Stimulated activated naive CD8-positive, alpha-beta T cell treated with anti-CD3 and anti-CD28 coated beads, Interleukin-15, amount 100 ng/mL, for 72 hours (primary cell): Measurements from ENCODE around the gene RPL27A.

Source experiments
- ATAC-seq: fragments of 150-1000 bp; cut with Tn5 transposase; 2 replicates; pipeline ENCODE4 v1.10.0; 2021; ENCODE audit warnings: mild to moderate bottlenecking, moderate library complexity
- DNase-seq, 2 donors: peaks; one replicate each; pipeline ENCODE4 v3.0.0; 2021 to 2022
- H3K27ac Mint-ChIP-seq, 2 donors: one replicate each; pipeline ENCODE4 v1.8.0; 2022; ENCODE audit warnings: mild to moderate bottlenecking in 2 of 2, mixed read lengths in 2 of 2, moderate library complexity in 2 of 2
- H3K27me3 Mint-ChIP-seq: one replicate; pipeline ENCODE4 v1.8.0; 2022; ENCODE audit warnings: mixed read lengths
- H3K4me1 Mint-ChIP-seq: one replicate; pipeline ENCODE4 v1.8.0; 2022; ENCODE audit warnings: mild to moderate bottlenecking, mixed read lengths
- H3K4me3 Mint-ChIP-seq, 2 donors: one replicate each; pipeline ENCODE4 v1.8.0; 2022; ENCODE audit warnings: mild to moderate bottlenecking in 2 of 2, mixed read lengths in 2 of 2, moderate library complexity in 1 of 2
- H3K9me3 Mint-ChIP-seq, 2 donors: one replicate each; pipeline ENCODE4 v1.8.0; 2022; ENCODE audit warnings: mixed read lengths in 2 of 2

The RPL27A gene

DNA sequence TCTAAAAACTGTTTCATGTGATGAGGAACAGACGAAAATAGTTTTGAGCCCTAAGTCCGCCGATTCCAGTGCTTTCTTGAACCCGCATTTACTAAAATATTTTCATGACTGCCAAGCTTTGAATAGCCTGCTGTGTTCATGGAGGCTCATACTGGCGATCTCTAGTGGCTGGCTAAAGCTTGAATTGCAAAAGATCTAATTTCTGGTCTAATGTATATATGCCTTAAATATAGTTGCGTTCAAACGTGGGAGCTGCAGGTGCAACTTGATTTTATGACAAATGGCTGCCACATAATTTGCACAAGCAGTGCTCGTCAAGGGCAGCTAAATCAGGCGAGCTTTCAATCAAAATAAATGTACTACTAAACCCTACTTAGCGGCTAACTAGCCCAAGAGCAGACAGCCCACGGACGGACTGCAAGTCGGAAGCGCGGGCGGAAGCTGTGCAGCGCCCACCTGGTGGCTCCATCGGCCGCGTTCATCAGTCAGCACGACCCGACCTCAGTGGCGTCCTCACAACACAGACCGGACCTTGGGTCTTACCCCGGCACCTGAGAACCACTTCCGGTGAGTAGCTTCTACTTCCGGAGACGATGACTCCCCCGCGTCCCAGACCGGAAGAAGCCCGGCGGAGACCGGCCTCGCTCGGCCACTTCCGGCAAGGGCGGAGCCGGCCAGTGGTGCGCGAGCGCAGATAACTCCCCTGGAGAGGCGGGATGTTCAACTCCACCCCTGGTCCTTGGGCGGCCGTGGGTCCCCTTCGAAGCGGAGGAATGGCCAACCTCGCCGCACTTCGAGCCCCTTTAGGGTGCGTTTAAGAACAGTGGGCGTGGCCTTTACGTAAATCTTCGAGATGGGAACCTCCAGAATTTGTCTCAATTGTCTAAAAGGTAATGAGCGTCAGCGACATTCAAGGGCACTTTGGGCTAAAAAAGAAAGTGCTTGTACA lies 6.1 kb downstream of the RPL27A start:
- ATAC-seq (peak; percentile 96), DNase-seq (peak; percentile 82 to 91)
- peaks cover 67% of the 10 kb centered on the region for H3K4me1 Mint-ChIP-seq
- H3K9me3 Mint-ChIP-seq: no peaks in the 10 kb centered on the region
- H3K27ac Mint-ChIP-seq: peak overlapping the region; percentile 94 to 99
- peak overlapping the region; percentile 93 to 97 for H3K4me3 Mint-ChIP-seq
- no peaks in the 10 kb centered on the region for H3K27me3 Mint-ChIP-seq

DNA sequence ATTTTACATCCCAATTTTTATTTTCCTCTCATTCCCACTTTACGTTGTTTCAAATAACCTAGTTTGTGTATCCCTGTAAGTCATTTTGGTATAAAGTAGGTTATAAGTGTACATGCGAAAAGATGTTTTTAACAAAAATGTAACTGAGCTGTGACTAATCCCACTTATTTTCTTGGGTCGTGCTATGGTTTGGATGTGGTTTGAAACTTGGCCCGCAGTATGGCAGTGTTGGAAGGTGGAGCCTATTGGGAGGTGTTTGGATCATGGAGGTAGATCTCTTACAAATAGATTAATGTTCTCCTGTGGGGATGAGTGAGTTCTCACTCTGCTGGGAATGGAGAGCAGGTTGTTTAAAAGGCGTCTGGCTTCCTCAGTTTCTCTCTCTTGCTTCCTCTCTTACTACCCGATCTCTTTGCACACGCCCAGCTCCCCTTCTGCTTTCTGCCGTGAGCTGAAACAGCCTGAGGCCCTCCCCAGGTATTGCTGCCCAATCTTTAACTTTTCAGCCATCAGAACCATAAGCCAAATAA lies 7.2 kb downstream of the RPL27A start:
- ATAC-seq (no peak), DNase-seq (no peak)
- H3K27me3 Mint-ChIP-seq: no peaks in the 10 kb centered on the region
- peak overlapping the region; percentile 93 to 97 for H3K4me3 Mint-ChIP-seq
- peak overlapping the region; percentile 94 to 99 for H3K27ac Mint-ChIP-seq
- H3K9me3 Mint-ChIP-seq: no peaks in the 10 kb centered on the region
- H3K4me1 Mint-ChIP-seq: peaks cover 62% of the 10 kb centered on the region

DNA sequence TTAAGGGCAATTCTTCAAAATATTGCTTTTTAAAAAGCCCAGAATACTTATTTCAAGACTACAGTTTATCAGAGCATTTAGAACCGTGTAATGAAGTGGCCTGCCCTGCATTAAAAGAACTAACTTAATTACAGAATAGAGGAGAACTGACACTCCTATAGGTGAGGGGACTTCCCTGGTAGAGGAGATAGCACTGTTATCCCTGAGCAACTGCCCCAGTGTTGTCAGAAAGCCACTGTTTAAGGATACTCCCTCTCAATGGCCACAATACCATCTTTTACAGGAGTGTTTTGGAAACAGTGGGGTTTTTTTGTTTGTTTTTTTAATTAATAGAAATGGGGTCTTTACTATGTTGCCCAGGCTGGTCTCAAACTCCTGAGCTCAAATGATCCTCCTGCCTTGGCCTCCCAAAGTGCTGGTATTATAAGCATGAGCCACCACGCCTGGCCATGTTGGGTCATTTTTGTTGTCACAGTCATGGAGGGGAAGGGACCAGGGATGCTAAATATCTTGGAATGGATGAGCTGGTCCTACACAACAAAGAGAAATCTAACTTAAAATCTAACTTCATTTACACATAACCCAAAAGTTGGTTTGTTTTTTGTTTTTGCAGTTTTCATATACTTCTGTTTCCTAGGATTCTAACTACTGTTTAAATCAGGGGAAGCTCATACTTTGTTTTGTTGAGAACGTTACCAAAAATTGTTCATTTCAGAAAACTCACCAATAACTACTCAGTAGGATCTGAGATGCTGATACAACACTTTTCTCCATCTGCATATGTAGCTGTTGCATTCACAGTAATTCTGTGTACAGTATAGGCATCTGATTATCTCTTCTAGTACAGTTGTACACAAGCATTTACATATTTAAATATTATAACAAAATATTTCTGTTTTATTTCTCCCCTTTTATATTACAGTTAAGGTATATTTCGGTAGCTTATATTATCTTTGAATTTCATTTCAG lies 8.1 kb downstream of the RPL27A start:
- DNase-seq: no peak
- H3K27me3 Mint-ChIP-seq: no peaks in the 10 kb centered on the region

DNA sequence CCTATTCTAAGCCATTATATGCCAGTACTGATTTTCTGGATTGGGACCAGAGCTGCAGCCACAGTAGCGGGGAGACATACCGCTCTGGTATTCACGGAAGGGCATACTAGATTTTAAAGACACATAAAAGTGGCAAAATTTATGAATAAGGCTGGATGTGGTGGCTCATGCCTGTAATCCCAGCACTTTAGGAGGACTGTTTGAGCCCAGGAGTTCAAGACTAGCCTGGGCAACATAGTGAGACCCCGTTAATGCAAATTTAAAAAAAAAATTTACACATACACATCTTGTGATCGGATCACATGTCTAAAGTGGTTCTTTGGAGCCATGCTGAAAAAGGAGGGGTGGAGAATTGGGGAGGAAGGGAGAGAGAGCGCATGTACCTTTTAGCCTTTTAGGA lies 9.0 kb downstream of the RPL27A start:
- Mint-ChIP-seq H3K4me3 (no peak overlapping the region), H3K27me3 (no peaks in the 10 kb centered on the region), H3K4me1 (peaks cover 44% of the 10 kb centered on the region), H3K27ac (peak overlapping the region; percentile 37 to 88), H3K9me3 (no peaks in the 10 kb centered on the region)
- ATAC-seq (no peak), DNase-seq (no peak)

More for the DNA sequence above, 8.1 kb downstream of the RPL27A start:
- ATAC-seq: no peak
- Mint-ChIP-seq H3K4me1 (peaks cover 53% of the 10 kb centered on the region), H3K9me3 (no peaks in the 10 kb centered on the region), H3K27ac (peak overlapping the region; percentile 46 to 79), H3K4me3 (peak overlapping the region; percentile 93 to 97)

DNA sequence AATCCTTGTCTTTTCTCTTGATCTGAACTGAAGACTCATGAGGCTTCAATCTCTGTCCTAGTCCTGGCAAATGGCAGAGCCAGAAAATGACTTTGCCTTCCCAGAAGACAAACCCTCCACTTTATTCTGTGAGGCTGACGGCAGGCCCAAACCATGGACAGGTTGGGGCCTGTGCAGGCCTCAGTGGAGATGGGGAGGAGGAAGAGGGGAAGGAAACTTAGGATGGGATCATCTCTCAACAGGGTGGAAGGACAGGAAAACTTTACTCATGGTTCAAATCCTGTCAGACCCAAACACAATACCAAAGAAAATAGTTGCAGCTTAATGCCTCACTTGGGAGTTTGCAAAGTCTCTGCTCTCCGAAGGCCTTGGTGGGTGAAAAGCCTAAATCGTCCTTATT lies 9.8 kb downstream of the RPL27A start:
- DNase-seq: no peak
- Mint-ChIP-seq H3K27me3 (no peaks in the 10 kb centered on the region), H3K9me3 (no peaks in the 10 kb centered on the region), H3K4me3 (no peak overlapping the region), H3K27ac (no peak overlapping the region), H3K4me1 (peaks cover 38% of the 10 kb centered on the region)
- ATAC-seq: no peak

DNA sequence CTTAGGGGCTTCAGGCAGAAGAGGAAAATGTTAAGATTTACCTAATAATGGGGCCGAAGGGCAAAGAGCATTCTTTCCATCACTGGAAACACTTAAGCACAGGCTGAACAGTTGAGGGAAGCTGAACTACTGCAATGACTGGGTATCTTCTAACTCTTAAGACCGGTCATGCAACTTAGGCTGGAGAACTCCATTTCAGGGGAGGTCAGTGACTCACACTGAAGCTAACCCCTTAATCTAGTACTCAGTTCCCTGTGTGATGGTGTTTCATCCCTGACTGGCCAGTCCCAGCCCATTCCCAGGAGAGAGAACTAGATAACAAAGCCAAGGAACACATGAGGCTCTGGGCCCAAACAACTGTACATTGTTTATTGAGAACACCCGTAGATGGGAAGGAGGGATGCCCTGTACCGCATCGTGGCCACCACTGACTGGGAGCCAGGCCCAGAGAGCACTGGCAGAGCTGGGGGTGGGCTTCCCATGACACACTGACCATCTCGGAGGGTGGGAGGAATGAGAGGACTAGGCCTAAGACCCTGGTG lies 10.5 kb downstream of the RPL27A start:
- no peak overlapping the region for H3K4me3 Mint-ChIP-seq
- no peak overlapping the region for H3K27ac Mint-ChIP-seq

DNA sequence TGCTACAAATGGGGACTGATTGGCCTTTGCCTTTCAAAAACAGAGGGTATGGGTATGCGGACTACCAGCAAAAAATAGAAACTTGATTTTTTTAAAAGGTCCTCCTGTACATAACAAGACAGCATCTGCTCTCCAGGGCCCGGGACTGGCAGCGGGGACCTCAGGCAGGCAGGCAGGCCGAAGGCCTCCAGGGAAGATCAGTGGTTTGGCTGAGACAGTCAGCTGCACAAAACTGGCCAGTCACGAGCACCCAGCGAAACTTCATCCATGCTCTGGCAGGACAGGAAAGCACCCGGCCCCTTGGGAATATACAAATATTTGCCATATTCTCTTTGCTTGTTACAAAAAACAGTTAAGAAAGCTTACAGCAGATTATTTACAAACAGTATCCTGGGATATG lies 11.0 kb downstream of the RPL27A start:
- H3K4me3 Mint-ChIP-seq: no peak overlapping the region
- H3K9me3 Mint-ChIP-seq: no peaks in the 10 kb centered on the region
- peaks cover 27% of the 10 kb centered on the region for H3K4me1 Mint-ChIP-seq
- ATAC-seq: no peak
- no peak for DNase-seq
- H3K27ac Mint-ChIP-seq: peak overlapping the region in 1 of 2 donors; percentile 88
- no peaks in the 10 kb centered on the region for H3K27me3 Mint-ChIP-seq

More for the DNA sequence above, 10.5 kb downstream of the RPL27A start:
- ATAC-seq: no peak
- no peak for DNase-seq
- Mint-ChIP-seq H3K27me3 (no peaks in the 10 kb centered on the region), H3K4me1 (peaks cover 32% of the 10 kb centered on the region), H3K9me3 (no peaks in the 10 kb centered on the region)

DNA sequence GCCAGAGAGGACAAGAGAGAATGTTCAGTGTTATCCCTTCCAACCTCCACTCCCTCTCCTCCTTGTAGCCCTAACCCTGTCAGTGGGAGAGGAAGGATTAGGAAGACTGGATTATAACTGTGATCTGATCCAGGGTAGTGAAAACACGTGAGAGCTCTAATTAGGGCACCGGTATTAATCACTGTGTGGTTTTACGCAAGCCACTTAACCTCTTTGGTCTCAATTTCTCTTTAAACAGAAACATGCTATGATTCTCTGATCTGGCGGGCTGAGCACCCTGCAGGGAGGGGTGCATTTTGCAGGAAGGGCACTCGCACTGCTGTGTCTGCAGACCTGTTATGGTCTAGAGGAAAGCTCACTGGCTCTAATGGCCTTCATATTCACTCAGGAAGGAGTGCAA lies 11.5 kb downstream of the RPL27A start:
- peak overlapping the region in 1 of 2 donors; percentile 88 for H3K27ac Mint-ChIP-seq

DNA sequence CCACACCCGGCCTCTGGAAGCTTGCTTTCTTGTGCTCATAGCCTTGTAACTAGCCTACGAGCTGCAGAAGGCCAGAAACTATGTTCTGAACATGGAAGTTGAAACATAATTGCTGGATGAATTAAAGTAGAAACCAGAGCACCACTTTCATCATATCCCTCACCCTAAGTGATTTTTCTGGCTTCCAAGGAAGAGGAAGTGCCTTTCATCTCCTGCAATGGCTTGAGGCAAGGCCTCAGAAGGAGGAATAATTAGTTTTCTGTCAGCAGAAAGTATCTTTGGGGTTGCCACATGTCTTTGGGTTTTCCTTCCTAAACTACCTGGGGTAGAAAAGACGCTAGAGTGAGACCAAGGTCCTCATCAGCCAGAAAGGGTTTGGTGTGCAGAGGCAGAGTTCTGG lies 14.5 kb downstream of the RPL27A start:
- Mint-ChIP-seq H3K4me3 (no peak overlapping the region), H3K27me3 (no peaks in the 10 kb centered on the region), H3K9me3 (no peaks in the 10 kb centered on the region), H3K27ac (no peak overlapping the region), H3K4me1 (peaks cover 11% of the 10 kb centered on the region)
- no peak for DNase-seq
- no peak for ATAC-seq

More for the DNA sequence above, 11.5 kb downstream of the RPL27A start:
- Mint-ChIP-seq H3K9me3 (no peaks in the 10 kb centered on the region), H3K4me3 (no peak overlapping the region), H3K27me3 (no peaks in the 10 kb centered on the region), H3K4me1 (peaks cover 22% of the 10 kb centered on the region)
- no peak for DNase-seq
- no peak for ATAC-seq

DNA sequence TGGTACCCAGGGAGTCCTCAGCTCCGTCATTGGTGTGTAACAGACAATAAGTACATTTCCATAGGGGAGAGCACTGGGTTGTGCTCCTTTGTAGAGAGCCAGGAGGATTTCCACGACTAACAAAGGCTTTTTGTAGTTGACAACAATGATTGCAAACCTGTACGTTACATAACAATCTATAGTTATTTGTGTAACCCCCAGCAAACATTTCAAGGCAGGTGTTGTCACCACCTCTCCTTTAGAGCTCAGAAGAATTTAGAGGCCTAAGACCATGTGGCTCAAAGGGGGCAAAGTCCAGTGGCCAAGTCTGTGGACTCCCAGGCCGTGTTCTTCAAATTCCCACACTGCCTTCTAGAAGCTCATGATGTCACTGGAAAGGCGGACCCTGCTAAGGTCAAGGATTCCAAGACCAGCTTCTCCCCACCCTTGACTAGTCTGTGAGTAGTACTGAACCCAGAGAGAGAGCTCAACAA lies 15.8 kb downstream of the RPL27A start:
- H3K9me3 Mint-ChIP-seq: no peaks in the 10 kb centered on the region
- ATAC-seq (no peak), DNase-seq (no peak)
- H3K4me3 Mint-ChIP-seq: no peak overlapping the region
- H3K4me1 Mint-ChIP-seq: peaks cover 7% of the 10 kb centered on the region
- H3K27ac Mint-ChIP-seq: no peak overlapping the region
- H3K27me3 Mint-ChIP-seq: no peaks in the 10 kb centered on the region

DNA sequence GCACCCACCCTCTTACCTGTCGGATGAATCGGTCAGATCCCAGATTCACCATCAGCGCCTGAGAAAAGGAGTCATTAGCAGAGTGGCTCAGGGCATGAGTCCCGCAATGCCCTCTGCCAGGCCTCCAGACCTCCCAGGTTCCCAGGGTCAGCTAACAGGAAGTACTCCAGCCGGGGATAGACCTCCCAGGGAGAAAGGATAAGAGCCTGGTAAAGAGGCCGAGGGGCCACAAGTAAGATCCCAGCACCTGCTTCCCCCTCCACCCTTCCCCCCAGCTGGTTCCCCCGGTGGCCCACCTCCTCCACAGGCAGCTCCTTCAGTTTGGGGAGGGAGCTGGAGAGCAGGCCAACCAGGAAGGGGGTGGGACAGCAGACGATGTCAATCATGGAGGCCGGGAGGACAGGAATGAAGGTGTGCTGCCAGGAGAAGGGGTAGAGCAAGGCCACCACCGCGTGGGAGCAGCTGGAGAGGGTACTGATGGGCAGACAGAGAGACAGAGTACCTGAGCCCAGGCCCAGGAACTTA lies 16.4 kb downstream of the RPL27A start:
- ATAC-seq: no peak
- no peaks in the 10 kb centered on the region for H3K27me3 Mint-ChIP-seq
- H3K4me3 Mint-ChIP-seq: no peak overlapping the region
- peak overlapping the region in 1 of 2 donors; percentile 49 for H3K27ac Mint-ChIP-seq
- H3K9me3 Mint-ChIP-seq: no peaks in the 10 kb centered on the region
- H3K4me1 Mint-ChIP-seq: peaks cover 1% of the 10 kb centered on the region
- no peak for DNase-seq

DNA sequence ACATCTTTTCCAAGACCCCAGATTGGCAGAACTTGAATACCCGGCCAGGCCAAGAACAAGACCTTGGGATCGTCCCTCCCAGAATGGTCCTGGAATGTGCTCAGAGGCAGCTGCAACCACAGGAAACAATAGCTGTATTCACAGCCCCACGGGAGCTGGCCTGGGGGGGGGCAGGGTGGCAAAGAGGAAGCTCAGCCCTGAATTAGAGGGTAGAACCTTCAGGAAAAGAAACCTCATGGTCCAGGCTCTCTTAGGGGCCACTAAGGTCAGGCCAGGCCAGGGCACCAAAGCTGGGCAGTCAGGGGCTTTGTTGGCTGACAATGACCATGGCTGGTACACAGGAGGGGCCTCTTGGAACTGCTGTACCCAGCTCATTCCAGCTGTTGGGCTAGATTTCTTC lies 17.3 kb downstream of the RPL27A start:
- ATAC-seq (no peak), DNase-seq (no peak)
- H3K9me3 Mint-ChIP-seq: no peaks in the 10 kb centered on the region

DNA sequence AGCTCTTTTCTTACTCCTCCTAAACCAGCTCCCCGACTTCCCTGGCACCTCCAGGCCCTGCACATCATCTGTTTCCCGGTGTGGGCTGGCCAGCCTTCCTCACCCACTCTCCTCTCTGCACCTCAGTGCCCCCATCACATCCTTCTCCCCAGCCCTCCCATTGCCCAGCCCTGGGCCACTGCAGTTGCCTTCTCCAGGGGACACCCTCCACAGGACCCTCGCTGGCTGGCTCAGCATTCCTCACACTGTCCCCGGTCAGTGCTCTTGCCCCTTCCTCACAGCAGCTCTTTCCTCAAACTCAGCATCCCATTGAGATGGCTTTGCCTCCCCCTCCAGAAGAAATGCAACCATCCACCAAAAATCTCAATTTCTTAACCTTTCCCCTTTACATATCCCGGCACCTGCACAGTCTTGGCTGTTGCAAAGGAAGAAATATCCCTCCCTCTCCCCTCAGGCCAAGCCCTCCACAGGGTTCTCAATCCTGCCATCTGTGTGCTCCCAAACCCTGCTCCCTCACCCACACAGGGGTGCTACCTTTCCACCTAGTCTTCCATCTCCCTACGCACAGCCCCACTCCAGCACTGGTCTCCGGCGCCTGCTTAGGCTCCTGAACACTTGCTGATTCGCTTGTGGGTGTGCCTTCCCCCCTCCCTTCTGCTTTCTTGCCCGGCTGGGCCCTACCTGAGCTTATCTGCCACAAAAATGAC lies 19.5 kb downstream of the RPL27A start:
- peak overlapping the region; percentile 3 to 20 for H3K27ac Mint-ChIP-seq
- H3K4me1 Mint-ChIP-seq: no peaks in the 10 kb centered on the region
- DNase-seq (no peak), ATAC-seq (no peak)
- H3K27me3 Mint-ChIP-seq: no peaks in the 10 kb centered on the region
- H3K9me3 Mint-ChIP-seq: no peaks in the 10 kb centered on the region
- no peak overlapping the region for H3K4me3 Mint-ChIP-seq

More for the DNA sequence above, 17.3 kb downstream of the RPL27A start:
- H3K4me3 Mint-ChIP-seq: no peak overlapping the region
- H3K27me3 Mint-ChIP-seq: no peaks in the 10 kb centered on the region
- no peaks in the 10 kb centered on the region for H3K4me1 Mint-ChIP-seq
- H3K27ac Mint-ChIP-seq: no peak overlapping the region

DNA sequence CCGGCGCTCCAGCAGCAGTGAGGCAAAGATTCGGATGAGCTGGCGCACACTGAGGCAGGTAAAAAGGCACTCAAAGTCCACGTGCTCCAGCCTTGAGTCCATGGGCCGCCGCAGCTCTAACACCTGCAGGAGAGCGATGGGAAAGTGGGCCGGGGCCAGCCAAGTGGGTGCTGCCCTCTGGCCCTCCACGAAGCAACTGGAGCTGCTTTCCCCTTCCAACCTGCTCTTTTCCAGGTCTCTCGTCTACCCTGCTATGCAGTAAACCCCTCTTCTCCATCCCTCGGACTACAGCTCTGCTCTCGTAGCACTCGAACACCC lies 20.0 kb downstream of the RPL27A start:
- no peaks in the 10 kb centered on the region for H3K9me3 Mint-ChIP-seq
- no peaks in the 10 kb centered on the region for H3K4me1 Mint-ChIP-seq
- no peak overlapping the region for H3K4me3 Mint-ChIP-seq
- no peaks in the 10 kb centered on the region for H3K27me3 Mint-ChIP-seq
- no peak for DNase-seq
- no peak for ATAC-seq
- H3K27ac Mint-ChIP-seq: no peak overlapping the region
